Mammary epithelial cell (primary cell): ENCODE data around the gene PZP.

Source experiments
- EZH2 ChIP-seq: IDR thresholded peaks from 2 replicates; pipeline ENCODE4 v1.6.1; 2012; ENCODE audit warnings: low read length, inconsistent platforms, borderline replicate concordance
- TF ChIP-seq, protein P1 (sequence below), 2 donors: IDR thresholded peaks in 1 of 2; conservative IDR thresholded peaks in 1 of 2; 2 replicates each; pipeline ENCODE4 v1.5.1; 2011 to 2012; ENCODE audit warnings: inconsistent platforms in 2 of 2, low read length in 2 of 2, mild to moderate bottlenecking in 2 of 2, control low read depth in 1 of 2, low read depth in 1 of 2; ENCODE audit not compliant: insufficient read depth in 1 of 2; ENCODE audit errors: extremely low read depth in 1 of 2

- TF ChIP-seq, protein P1, sequence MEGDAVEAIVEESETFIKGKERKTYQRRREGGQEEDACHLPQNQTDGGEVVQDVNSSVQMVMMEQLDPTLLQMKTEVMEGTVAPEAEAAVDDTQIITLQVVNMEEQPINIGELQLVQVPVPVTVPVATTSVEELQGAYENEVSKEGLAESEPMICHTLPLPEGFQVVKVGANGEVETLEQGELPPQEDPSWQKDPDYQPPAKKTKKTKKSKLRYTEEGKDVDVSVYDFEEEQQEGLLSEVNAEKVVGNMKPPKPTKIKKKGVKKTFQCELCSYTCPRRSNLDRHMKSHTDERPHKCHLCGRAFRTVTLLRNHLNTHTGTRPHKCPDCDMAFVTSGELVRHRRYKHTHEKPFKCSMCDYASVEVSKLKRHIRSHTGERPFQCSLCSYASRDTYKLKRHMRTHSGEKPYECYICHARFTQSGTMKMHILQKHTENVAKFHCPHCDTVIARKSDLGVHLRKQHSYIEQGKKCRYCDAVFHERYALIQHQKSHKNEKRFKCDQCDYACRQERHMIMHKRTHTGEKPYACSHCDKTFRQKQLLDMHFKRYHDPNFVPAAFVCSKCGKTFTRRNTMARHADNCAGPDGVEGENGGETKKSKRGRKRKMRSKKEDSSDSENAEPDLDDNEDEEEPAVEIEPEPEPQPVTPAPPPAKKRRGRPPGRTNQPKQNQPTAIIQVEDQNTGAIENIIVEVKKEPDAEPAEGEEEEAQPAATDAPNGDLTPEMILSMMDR (conservative IDR thresholded peaks at IDR 0.05 in 1 of 2, IDR thresholded peaks at IDR 0.05 in 1 of 2; ENCODE audit: extremely low read depth in 1 of 2, insufficient read depth in 1 of 2, low read depth in 1 of 2, low read length in 2 of 2), result no peak
- TF ChIP-seq EZH2, result no peak
Observed at GRCh38 chr12:9111525-9111924, 96.7 kb downstream of the PZP start.
